22Rv1 (cell line): ENCODE data around the gene HIPK4.

Experiments used
- ZFX ChIP-seq: fragments of 450-650 bp; IDR thresholded peaks from 2 replicates; pipeline ENCODE4 v1.6.1; 2017; ENCODE audit warnings: antibody characterized with exemption, borderline replicate concordance
- TF ChIP-seq, protein P1 (sequence below): fragments of 450-650 bp; IDR thresholded peaks from 2 replicates; pipeline ENCODE4 v1.5.1; 2017; ENCODE audit warnings: mild to moderate bottlenecking

DNA sequence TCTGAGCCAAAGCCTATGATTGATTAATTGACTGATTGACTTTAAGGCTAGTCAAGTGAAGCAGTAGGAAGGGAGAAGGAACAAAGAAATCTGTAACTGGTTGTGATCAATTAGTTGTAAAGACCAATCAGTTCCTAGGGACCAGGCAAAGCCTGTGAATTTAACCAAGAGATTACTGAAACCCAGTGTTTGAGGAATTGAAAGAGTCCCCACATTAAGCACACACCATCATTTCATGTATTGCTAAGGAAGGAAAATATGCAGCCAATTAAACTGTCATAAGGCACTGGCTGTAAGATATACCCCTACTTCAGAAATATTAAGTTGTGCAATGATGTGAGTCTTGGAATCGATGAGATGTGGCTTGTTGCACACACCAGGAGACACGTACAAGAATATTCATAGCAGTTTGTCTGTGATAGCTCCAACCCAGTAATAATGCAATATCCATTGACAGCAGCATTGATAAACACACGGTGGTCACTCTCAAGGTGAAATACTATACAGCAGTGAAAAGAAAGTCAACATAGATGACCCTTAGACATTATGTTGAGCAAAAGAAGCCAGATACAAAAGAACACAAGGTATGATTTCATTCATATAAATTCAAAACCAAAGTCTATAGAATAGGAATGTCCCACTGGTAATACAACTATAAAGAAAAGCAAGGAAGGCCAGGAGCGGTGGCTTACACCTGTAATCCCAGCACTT, 50.8 kb downstream of the HIPK4 start:
- TF ChIP-seq, protein P1, sequence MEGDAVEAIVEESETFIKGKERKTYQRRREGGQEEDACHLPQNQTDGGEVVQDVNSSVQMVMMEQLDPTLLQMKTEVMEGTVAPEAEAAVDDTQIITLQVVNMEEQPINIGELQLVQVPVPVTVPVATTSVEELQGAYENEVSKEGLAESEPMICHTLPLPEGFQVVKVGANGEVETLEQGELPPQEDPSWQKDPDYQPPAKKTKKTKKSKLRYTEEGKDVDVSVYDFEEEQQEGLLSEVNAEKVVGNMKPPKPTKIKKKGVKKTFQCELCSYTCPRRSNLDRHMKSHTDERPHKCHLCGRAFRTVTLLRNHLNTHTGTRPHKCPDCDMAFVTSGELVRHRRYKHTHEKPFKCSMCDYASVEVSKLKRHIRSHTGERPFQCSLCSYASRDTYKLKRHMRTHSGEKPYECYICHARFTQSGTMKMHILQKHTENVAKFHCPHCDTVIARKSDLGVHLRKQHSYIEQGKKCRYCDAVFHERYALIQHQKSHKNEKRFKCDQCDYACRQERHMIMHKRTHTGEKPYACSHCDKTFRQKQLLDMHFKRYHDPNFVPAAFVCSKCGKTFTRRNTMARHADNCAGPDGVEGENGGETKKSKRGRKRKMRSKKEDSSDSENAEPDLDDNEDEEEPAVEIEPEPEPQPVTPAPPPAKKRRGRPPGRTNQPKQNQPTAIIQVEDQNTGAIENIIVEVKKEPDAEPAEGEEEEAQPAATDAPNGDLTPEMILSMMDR, result no peak
- no peak for TF ChIP-seq ZFX
